HG03460 (cell line): ENCODE results near the gene ARL17A.
"Not testable (repeated sequence)": the region's sequence is repeated elsewhere in the genome, so short reads cannot be mapped to it uniquely, and the experiment has no call there.

Experiments used
- ATAC-seq: cut with Tn5 transposase; IDR thresholded peaks from one replicate; pipeline ENCODE4 v1.9.1; 2021; ENCODE audit not compliant: unreplicated experiment

Gene ARL17A

GRCh38 chr17:46579083-46580075 is at the start of gene ARL17A:
ARL17A (minus strand) TSS chr17:46579691; CDS start chr17:46576322, 3,369 bp downstream.
- peak; percentile 80 for ATAC-seq

GRCh38 chr17:46628753-46629436 is 49.4 kb upstream of the ARL17A start:
- not testable (repeated sequence) for ATAC-seq

GRCh38 chr17:46627452-46627851 is 48.0 kb upstream of the ARL17A start:
- ATAC-seq = not testable (repeated sequence)

GRCh38 chr17:46624726-46625125 is 45.2 kb upstream of the ARL17A start:
- ATAC-seq = not testable (repeated sequence)

DNA sequence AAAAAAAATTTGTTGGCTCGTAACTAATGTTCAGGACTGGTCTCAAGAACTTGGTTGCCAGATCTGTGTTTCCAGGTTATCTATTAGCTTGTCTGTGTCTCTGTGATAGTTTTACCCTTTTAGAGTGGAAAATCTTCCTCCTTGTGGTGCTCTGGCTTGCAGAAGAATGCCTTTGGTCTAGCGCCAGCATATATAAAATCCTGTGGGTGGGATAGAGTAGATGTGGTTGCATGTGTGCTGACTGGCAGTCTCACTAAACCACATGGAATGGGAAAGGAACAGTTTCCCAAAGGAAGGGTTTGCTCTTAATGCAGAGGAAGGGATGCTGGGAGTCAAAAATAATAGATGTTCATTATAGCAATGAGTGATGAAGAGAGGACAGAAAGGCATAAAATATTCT is 44.3 kb upstream of the ARL17A start:
- not testable (repeated sequence) for ATAC-seq

DNA sequence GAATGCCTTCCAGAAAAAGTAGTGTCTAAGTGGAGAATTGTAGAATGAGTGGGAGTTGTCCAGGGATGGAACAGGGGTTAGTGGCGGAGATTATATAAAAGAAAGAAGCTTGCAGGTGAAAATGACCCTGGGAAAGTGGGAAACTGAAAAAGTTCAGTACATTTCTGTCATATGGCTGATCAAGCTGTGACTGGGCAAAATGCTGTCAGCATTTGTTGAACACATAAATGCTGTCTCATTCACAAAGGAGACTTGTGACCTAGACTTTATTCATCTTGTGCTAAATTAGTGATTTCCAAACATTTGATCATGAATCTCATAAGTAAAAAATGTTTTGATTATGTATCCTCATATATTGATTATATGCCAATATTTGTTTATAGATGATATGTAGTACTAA is 39.5 kb upstream of the ARL17A start:
- not testable (repeated sequence) for ATAC-seq

- ATAC-seq = not testable (repeated sequence)
Observed at GRCh38 chr17:46617121-46617520, 37.6 kb upstream of the ARL17A start.

GRCh38 chr17:46613876-46614275 is 34.4 kb upstream of the ARL17A start:
- ATAC-seq = not testable (repeated sequence)

GRCh38 chr17:46611304-46611703 is 31.8 kb upstream of the ARL17A start:
- not testable (repeated sequence) for ATAC-seq

- peak; percentile 83 for ATAC-seq
Observed at GRCh38 chr17:46603125-46603524, 23.6 kb upstream of the ARL17A start.

DNA sequence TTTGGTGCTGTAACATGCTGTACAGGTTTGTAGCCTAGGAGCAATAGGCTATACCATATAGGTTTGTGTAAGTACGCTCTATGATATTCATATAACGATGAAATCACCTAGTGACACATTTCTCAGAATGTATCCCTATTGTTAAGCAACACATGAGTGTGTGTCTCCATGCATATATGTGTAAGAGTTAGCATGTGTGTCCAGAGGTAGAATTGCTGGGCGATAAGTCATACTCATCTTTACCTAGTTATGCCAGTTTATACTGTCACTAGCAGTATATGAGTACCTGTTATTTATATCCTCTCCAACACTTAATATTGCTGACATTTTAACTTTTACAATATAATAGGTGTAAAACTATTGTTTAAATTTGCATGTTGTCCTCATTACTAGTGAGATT is 21.3 kb upstream of the ARL17A start:
- not testable (repeated sequence) for ATAC-seq

DNA sequence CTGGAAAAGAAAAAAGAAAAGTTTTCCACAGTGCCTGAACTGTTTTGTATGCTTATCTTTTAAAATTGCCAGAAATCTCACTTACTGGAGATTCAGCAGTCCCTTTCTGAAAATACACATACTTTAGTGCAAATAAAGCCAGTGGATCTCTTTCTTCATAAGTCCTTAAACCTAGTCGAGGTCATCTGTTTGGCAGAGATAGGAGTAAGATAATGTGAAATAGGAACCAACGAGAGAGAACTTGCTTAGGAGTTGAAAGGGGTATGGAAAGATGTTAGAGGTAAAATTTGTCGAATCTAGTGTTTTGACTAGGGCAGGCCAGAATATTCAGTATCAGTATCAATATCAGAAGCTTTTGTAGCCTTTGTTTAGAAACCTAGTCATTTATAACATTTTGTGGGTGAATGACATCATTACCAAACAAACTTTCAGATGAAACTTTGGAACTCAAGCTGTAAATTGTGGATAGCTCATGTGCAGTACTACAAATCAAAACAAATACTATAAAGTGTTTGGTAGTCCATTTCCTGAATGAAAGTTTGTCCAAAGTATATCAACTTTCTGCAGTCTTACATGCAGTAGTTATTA is 18.9 kb upstream of the ARL17A start:
- ATAC-seq = not testable (repeated sequence)

- not testable (repeated sequence) for ATAC-seq
Observed at GRCh38 chr17:46591332-46591731, 11.8 kb upstream of the ARL17A start.

DNA sequence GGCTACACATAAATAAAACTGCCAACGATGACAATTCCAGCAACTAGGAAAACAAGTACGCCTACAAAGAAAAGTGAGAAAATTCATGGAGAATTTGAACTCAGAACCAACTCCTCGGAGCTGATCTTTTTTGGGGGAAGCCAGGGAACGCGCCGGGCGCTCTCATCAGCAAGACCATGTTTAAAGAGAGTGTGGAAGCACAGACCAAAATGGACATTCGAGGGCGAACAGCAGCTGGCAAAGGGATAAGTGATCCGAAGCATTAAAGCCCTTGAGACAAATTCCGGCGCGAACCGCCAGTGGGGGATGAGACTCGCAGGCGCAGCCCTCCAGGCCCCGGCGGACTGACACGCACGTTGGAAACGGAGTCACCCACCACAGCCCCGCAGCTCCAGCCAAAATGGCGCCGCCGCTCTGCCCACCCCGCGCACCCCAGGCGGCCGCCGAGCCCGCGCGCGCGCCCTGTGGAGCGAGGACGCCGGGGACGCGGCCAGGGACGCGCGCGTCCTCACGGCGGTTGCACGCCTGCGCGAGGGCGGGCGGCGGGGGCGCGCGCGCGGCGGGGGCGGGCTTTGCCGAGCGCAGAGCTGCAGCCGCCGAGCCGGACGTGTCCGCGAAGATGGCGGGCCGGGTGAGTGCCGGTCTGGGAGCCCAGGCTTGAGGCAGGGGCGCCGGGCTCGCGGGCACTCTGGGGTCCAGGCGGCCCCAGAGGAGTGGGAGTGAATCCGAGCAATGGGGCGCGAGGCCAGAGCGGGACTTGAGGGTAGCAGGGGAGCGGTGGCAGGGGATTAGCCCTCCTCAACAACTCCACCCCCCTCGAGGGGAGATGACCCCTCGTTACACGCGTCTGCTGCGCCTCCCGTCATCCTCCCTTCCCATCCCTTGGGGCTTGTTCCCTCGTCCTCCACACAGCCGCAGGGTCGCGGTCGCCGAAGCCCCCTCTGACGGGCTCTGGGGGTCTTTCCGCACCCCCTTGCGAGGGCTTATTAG is 11.0 kb upstream of the ARL17A start, which contains the start of gene NSF:
TSS of gene NSF (plus strand) at position 513 of the 990 bp plus-strand sequence. CDS start at position 620, 107 bp downstream.
- ATAC-seq = peak; percentile 75

DNA sequence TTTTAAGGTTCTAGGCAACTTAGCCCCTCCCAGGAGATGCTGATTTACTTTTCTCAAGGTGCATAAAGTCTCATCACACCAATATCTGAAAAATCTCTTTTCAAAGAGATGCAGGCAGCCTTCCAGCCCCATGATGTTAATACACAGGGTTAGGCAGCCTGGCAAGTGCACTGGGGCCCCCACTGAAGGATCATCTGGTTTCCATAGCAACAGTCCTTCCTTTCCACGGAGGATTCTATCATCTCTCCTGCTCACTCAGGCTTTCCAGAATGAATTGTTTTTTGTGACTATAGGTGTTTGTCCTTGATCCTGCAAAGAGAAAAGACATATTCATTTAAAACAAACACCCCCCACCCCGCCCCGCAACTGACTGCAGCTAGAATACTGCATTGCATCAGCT is 6.0 kb upstream of the ARL17A start:
- ATAC-seq = not testable (repeated sequence)

- ATAC-seq = not testable (repeated sequence)
Observed at GRCh38 chr17:46580082-46580481, 591 bp upstream of the ARL17A start.

DNA sequence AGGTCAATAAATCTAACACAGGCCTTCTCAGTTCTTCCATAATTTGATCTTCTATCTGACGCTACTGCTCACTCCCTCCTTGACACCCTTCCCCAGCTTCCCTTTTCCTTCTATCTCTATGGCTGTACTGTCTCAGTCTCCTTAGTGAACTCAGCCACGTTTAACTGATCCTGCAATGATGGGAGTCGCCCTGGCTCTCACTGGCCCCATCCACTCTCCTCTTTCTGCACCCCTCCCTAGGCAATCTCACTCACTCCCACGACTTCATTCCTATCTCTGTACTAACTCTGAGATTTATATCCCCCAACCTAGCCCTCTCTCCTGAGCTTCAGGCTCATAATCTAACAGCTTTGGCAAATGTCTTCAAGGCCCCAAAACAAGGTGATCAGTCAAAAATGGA is 7.7 kb downstream of the ARL17A start:
- ATAC-seq = not testable (repeated sequence)

GRCh38 chr17:46566980-46567379 is 12.5 kb downstream of the ARL17A start:
- ATAC-seq = not testable (repeated sequence)

DNA sequence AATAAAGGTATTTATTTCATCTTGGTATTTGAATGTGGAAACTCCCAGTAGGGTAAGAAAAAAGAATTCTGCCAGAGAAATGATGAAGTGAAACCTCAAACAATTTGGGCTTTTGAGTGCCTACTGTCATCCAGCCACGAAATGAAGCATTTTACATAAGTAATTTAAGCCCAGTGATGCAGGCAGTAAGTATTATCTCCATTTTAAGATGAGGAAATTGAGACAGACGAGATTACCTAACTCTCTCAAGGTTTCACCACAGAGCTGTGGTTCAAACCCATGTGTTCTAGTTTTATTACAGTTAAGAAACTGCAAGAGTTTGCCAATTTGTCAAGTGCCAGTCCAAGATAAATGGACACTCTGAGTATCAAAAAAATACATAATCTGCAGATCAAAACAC is 13.2 kb downstream of the ARL17A start:
- not testable (repeated sequence) for ATAC-seq

- ATAC-seq = not testable (repeated sequence)
Observed at GRCh38 chr17:46560048-46560447, 19.4 kb downstream of the ARL17A start.
